HepG2 (cell line): ENCODE results near the gene NECAB2. TPM values are rescaled to one million over a fixed set of nuclear protein-coding genes. Genes with fewer than 3 reads are reported as not detected.

Experiments used
- ATF4 ChIP-seq, 2 experiments: fragments of 450-650 bp in 1 of 2; sonication (generic) in 1 of 2; formaldehyde crosslinking; IDR thresholded peaks; 2 replicates each; pipeline versions ENCODE4 v1.5.0 to v1.8.0; 2020 to 2022; ENCODE audit warnings: mild to moderate bottlenecking in 1 of 2, missing genetic modification reagents in 1 of 2
- DDIT3 ChIP-seq: sonication (generic); formaldehyde crosslinking; IDR thresholded peaks from 2 replicates; pipeline ENCODE4 v1.4.0; 2020; ENCODE audit warnings: mild to moderate bottlenecking, missing genetic modification reagents
- EZH2 ChIP-seq: conservative IDR thresholded peaks from 2 replicates; pipeline ENCODE4 v1.6.1; 2012; ENCODE audit warnings: mild to moderate bottlenecking, low read depth, low read length, moderate library complexity
- GATA4 ChIP-seq: sonication (generic); IDR thresholded peaks from 2 replicates; pipeline ENCODE4 v1.6.1; 2016; ENCODE audit warnings: antibody characterized with exemption, low read depth, borderline replicate concordance
- IRF2 ChIP-seq: IDR thresholded peaks from 2 replicates; pipeline ENCODE4 v1.6.1; 2018; ENCODE audit warnings: missing genetic modification reagents, missing compliant biosample characterization
- MAFG ChIP-seq: sonication (generic); formaldehyde crosslinking; IDR thresholded peaks from 2 replicates; pipeline ENCODE4 v1.5.1; 2020; ENCODE audit warnings: mild to moderate bottlenecking, missing genetic modification reagents
- MEF2D ChIP-seq: sonication (generic); formaldehyde crosslinking; IDR thresholded peaks from 2 replicates; pipeline ENCODE4 v1.5.1; 2020; ENCODE audit warnings: mild to moderate bottlenecking, missing genetic modification reagents
- MLLT10 ChIP-seq: sonication (generic); formaldehyde crosslinking; IDR thresholded peaks from 2 replicates; pipeline ENCODE4 v1.4.0; 2020; ENCODE audit warnings: missing genetic modification reagents
- NCOA1 ChIP-seq: sonication (generic); formaldehyde crosslinking; IDR thresholded peaks from 2 replicates; pipeline ENCODE4 v1.9.0; 2021; ENCODE audit warnings: missing genetic modification reagents
- NCOR1 ChIP-seq: fragments of 200-600 bp; sonication (generic); IDR thresholded peaks from 2 replicates; pipeline ENCODE4 v1.7.0; 2017; ENCODE audit warnings: antibody characterized with exemption, low read length, borderline replicate concordance
- ONECUT2 ChIP-seq: sonication (generic); formaldehyde crosslinking; IDR thresholded peaks from 2 replicates; pipeline ENCODE4 v1.4.0; 2020; ENCODE audit warnings: missing genetic modification reagents
- PPARG ChIP-seq: conservative IDR thresholded peaks from 2 replicates; pipeline ENCODE4 v1.6.1; 2016; ENCODE audit warnings: missing biosample characterization, missing genetic modification reagents
- RBFOX2 ChIP-seq: fragments of 200-400 bp; formaldehyde crosslinking; IDR thresholded peaks from 2 replicates; pipeline ENCODE4 v1.6.1; 2017; ENCODE audit warnings: low read depth, mild to moderate bottlenecking, low read length
- REST ChIP-seq, 2 experiments: IDR thresholded peaks; 2 replicates each; pipeline ENCODE4 v1.6.1; 2011 to 2012; ENCODE audit warnings: low read length in 2 of 2, borderline replicate concordance in 1 of 2, low read depth in 1 of 2, mild to moderate bottlenecking in 1 of 2, moderate library complexity in 1 of 2
- SALL2 ChIP-seq: sonication (generic); formaldehyde crosslinking; IDR thresholded peaks from 2 replicates; pipeline ENCODE4 v1.8.1; 2023; ENCODE audit warnings: mild to moderate bottlenecking, missing genetic modification reagents, inconsistent platforms
- SNAI1 ChIP-seq: sonication (generic); formaldehyde crosslinking; IDR thresholded peaks from 2 replicates; pipeline ENCODE4 v1.5.0; 2020; ENCODE audit warnings: mild to moderate bottlenecking, missing genetic modification reagents, borderline replicate concordance
- SRY ChIP-seq: sonication (generic); formaldehyde crosslinking; IDR thresholded peaks from 2 replicates; pipeline ENCODE4 v1.8.0; 2022; ENCODE audit warnings: mild to moderate bottlenecking, missing genetic modification reagents
- TOPORS ChIP-seq: sonication (generic); formaldehyde crosslinking; IDR thresholded peaks from 2 replicates; pipeline ENCODE4 v1.8.0; 2023; ENCODE audit warnings: mild to moderate bottlenecking, missing genetic modification reagents
- ZNF121 ChIP-seq: sonication (generic); formaldehyde crosslinking; IDR thresholded peaks from 2 replicates; pipeline ENCODE4 v1.5.0; 2020; ENCODE audit warnings: mild to moderate bottlenecking, missing genetic modification reagents
- ZNF335 ChIP-seq: sonication (generic); formaldehyde crosslinking; IDR thresholded peaks from 2 replicates; pipeline ENCODE4 v1.4.0; 2020; ENCODE audit warnings: missing genetic modification reagents
- ZNF580 ChIP-seq: IDR thresholded peaks from 2 replicates; pipeline ENCODE4 v1.6.1; 2016; ENCODE audit warnings: low read depth, borderline replicate concordance
- ZNF672 ChIP-seq: sonication (generic); formaldehyde crosslinking; IDR thresholded peaks from 2 replicates; pipeline ENCODE4 v1.8.1; 2022; ENCODE audit warnings: missing genetic modification reagents
- ZNF841 ChIP-seq: sonication (generic); formaldehyde crosslinking; IDR thresholded peaks from 2 replicates; pipeline ENCODE4 v1.8.1; 2023; ENCODE audit warnings: missing genetic modification reagents, borderline replicate concordance
- ZSCAN21 ChIP-seq: sonication (generic); formaldehyde crosslinking; IDR thresholded peaks from 2 replicates; pipeline ENCODE4 v1.8.0; 2022; ENCODE audit warnings: mild to moderate bottlenecking, missing genetic modification reagents, moderate library complexity, borderline replicate concordance
- polyA plus RNA-seq, 8 experiments: library from polyadenylated mRNA; depleted of rRNA in 3 of 8; stranded (reverse) in 7 of 8; unstranded in 1 of 8; fragments of >200 nt; fragmentation: Illumina TruSeq in 4 of 8; extraction: Trizol in 4 of 8; gene quantifications; 2 replicates each; pipeline versions ENCODE4 v1.2.1 to v1.2.3, GENCODE V29; 2011 to 2016; ENCODE audit warnings: low read depth in 4 of 8, missing spikeins in 1 of 8, mixed read lengths in 1 of 8; ENCODE audit not compliant: insufficient read depth in 1 of 8
- total RNA-seq, 5 experiments: library from RNA; depleted of rRNA; stranded (reverse); fragments of >200 nt; fragmentation: Illumina TruSeq; extraction: Trizol; gene quantifications; 2 replicates each; pipeline ENCODE4 v1.2.3, GENCODE V29; 2016; ENCODE audit warnings: low read depth in 1 of 5

The NECAB2 gene
- total and polyA plus RNA-seq, 2 of the 13 experiments (the other 11 are each of a cell fraction or from before 2014, with no cell fraction given): 0.21 to 0.49 TPM

GRCh38 chr16:83946781-83947566, 21.1 kb upstream of the NECAB2 start (continued):
- TF ChIP-seq ZNF335 (CRISPR knock-in tag) (0 out of 2 replicates have a peak, but pooled peaks have one; percentile 38), REST (IDR thresholded peaks at IDR 0.05; ENCODE audit: borderline replicate concordance in 1 of 2, low read depth in 1 of 2, low read length in 2 of 2) (no peak), GATA4 (no peak), NCOA1 (CRISPR knock-in tag) (no peak), ZNF841 (CRISPR knock-in tag) (no peak), ATF4 (CRISPR knock-in tag; IDR thresholded peaks at IDR 0.05) (no peak), SALL2 (CRISPR knock-in tag) (no peak), MAFG (CRISPR knock-in tag) (no peak), ONECUT2 (CRISPR knock-in tag) (peak; percentile 78), EZH2 (no peak), MLLT10 (CRISPR knock-in tag) (no peak), SRY (no peak), ZNF672 (CRISPR knock-in tag) (no peak), DDIT3 (CRISPR knock-in tag) (no peak), MEF2D (peak; percentile 68; the same call in 1 of the 2 replicates), IRF2 (peak; percentile 51; the same call in 1 of the 2 replicates), ZNF121 (CRISPR knock-in tag) (no peak), RBFOX2 (no peak), SNAI1 (CRISPR knock-in tag) (no peak), TOPORS (CRISPR knock-in tag) (no peak), NCOR1 (no peak), PPARG (CRISPR knock-in tag) (peak; percentile 88), ZSCAN21 (CRISPR knock-in tag) (no peak), ZNF580 (CRISPR knock-in tag) (no peak)
